Mammary epithelial cell (primary cell): ENCODE measurements around the gene NTSR2.

Experiments
- EZH2 ChIP-seq: IDR thresholded peaks from 2 replicates; pipeline ENCODE4 v1.6.1; 2012; ENCODE audit warnings: low read length, inconsistent platforms, borderline replicate concordance
- TF ChIP-seq, protein P1 (sequence below), 2 donors: IDR thresholded peaks in 1 of 2; conservative IDR thresholded peaks in 1 of 2; 2 replicates each; pipeline ENCODE4 v1.5.1; 2011 to 2012; ENCODE audit warnings: inconsistent platforms in 2 of 2, low read length in 2 of 2, mild to moderate bottlenecking in 2 of 2, control low read depth in 1 of 2, low read depth in 1 of 2; ENCODE audit not compliant: insufficient read depth in 1 of 2; ENCODE audit errors: extremely low read depth in 1 of 2

GRCh38 chr2:11719230-11719977 lies 49.4 kb upstream of the NTSR2 start:
- TF ChIP-seq, protein P1, sequence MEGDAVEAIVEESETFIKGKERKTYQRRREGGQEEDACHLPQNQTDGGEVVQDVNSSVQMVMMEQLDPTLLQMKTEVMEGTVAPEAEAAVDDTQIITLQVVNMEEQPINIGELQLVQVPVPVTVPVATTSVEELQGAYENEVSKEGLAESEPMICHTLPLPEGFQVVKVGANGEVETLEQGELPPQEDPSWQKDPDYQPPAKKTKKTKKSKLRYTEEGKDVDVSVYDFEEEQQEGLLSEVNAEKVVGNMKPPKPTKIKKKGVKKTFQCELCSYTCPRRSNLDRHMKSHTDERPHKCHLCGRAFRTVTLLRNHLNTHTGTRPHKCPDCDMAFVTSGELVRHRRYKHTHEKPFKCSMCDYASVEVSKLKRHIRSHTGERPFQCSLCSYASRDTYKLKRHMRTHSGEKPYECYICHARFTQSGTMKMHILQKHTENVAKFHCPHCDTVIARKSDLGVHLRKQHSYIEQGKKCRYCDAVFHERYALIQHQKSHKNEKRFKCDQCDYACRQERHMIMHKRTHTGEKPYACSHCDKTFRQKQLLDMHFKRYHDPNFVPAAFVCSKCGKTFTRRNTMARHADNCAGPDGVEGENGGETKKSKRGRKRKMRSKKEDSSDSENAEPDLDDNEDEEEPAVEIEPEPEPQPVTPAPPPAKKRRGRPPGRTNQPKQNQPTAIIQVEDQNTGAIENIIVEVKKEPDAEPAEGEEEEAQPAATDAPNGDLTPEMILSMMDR (conservative IDR thresholded peaks at IDR 0.05 in 1 of 2, IDR thresholded peaks at IDR 0.05 in 1 of 2; ENCODE audit: extremely low read depth in 1 of 2, insufficient read depth in 1 of 2, low read depth in 1 of 2, low read length in 2 of 2), result no peak
- no peak for TF ChIP-seq EZH2
